A673 (cell line): ENCODE results near the gene LIG3. TPM values are rescaled to one million over a fixed set of nuclear protein-coding genes. Genes with fewer than 3 reads are reported as not detected.

Source experiments
- BruUV-seq: library from RNA; stranded (reverse); fragments of 400-500 nt; replicated peaks from 2 replicates; lab custom pipeline; 2021; lab: Mats Ljungman, UMichigan
- CTCF ChIA-PET: fragments of 300-600 bp; sonication (Branson Sonifier 250); formaldehyde crosslinking; loops from one replicate; lab custom pipeline; 2022; ENCODE audit warnings: antibody characterized with exemption; lab: Charles Lee
- POLR2A ChIA-PET: fragments of 300-600 bp; sonication (Branson Sonifier 250); formaldehyde crosslinking; loops from one replicate; lab custom pipeline; 2022; ENCODE audit warnings: antibody characterized with exemption; ENCODE audit not compliant: low non-redundant PET; lab: Charles Lee
- DNase-seq: peaks from one replicate; pipeline ENCODE4 v3.0.0-alpha.2; 2015; ENCODE audit warnings: low spot score
- H3K27ac ChIP-seq: fragments of 200-600 bp; sonication (generic); 2 replicates; pipeline ENCODE4 v1.5.1; 2016; ENCODE audit warnings: mixed run types, low read depth, mild to moderate bottlenecking, mixed read lengths, antibody characterized with exemption, low read length; ENCODE audit not compliant: poor library complexity, severe bottlenecking
- H3K27me3 ChIP-seq: fragments of 200-600 bp; sonication (generic); replicated peaks from 2 replicates; pipeline ENCODE4 v1.6.1; 2017; ENCODE audit warnings: mixed run types, low read depth, mild to moderate bottlenecking, mixed read lengths, antibody characterized with exemption, low read length; ENCODE audit not compliant: insufficient read depth, poor library complexity
- H3K36me3 ChIP-seq: fragments of 200-600 bp; sonication (generic); 2 replicates; pipeline ENCODE4 v1.6.1; 2016; ENCODE audit warnings: mixed run types, mild to moderate bottlenecking, mixed read lengths, antibody characterized with exemption, low read length; ENCODE audit not compliant: insufficient read depth, poor library complexity, severe bottlenecking
- H3K4me1 ChIP-seq: fragments of 200-600 bp; sonication (generic); 2 replicates; pipeline ENCODE4 v1.6.1; 2017; ENCODE audit warnings: mixed run types, mild to moderate bottlenecking, mixed read lengths, antibody characterized with exemption, low read length; ENCODE audit not compliant: insufficient read depth, poor library complexity, severe bottlenecking
- H3K4me3 ChIP-seq: fragments of 200-600 bp; sonication (generic); 2 replicates; pipeline ENCODE4 v1.5.1; 2016; ENCODE audit warnings: low read depth, mixed run types, mild to moderate bottlenecking, mixed read lengths, low read length; ENCODE audit not compliant: poor library complexity, severe bottlenecking
- H3K9me3 ChIP-seq: fragments of 200-600 bp; sonication (generic); 2 replicates; pipeline ENCODE4 v1.6.1; 2016; ENCODE audit warnings: mixed run types, low read depth, mild to moderate bottlenecking, mixed read lengths, antibody characterized with exemption, low read length; ENCODE audit not compliant: poor library complexity, severe bottlenecking
- CTCF ChIP-seq: fragments of 300-800, 200-600 bp; sonication (generic); conservative IDR thresholded peaks from 2 replicates; pipeline ENCODE4 v1.5.1; 2017; ENCODE audit warnings: low read depth, mild to moderate bottlenecking, antibody characterized with exemption, low read length, moderate library complexity, mixed read lengths
- EZH2 ChIP-seq: fragments of 200-600 bp; sonication (generic); IDR thresholded peaks from 2 replicates; pipeline ENCODE4 v1.6.1; 2017; ENCODE audit warnings: borderline replicate concordance, low read depth, mild to moderate bottlenecking, mixed read lengths, antibody characterized with exemption, low read length; ENCODE audit not compliant: poor library complexity, severe bottlenecking
- intact Hi-C: fragments of 100-400 bp; cut with micrococcal nuclease; formaldehyde crosslinking; loops from one replicate; pipeline ENCODE4 v1.10.0; 2022; ENCODE audit not compliant: unreplicated experiment
- total RNA-seq: library from RNA; stranded (reverse); gene quantifications from 2 replicates; pipeline ENCODE4 v1.2.3, GENCODE V29; 2021

Gene LIG3
- total RNA-seq, 1 experiment from 2014 or later: 23.0 TPM

- intact Hi-C loops: no loop called here
Measured at GRCh38 chr17:34961093-34961911, 19.0 kb upstream of the LIG3 start, which contains the start of the genes CCT6B and ZNF830. Gene CCT6B, minus strand, starts transcription at chr17:34961460. Its CDS starts 67 bp downstream, at chr17:34961393. Gene ZNF830, plus strand, starts transcription at chr17:34961540. Its CDS starts 27 bp downstream, at chr17:34961567.

GRCh38 chr17:34974179-34974578, 6.1 kb upstream of the LIG3 start:
- intact Hi-C loops: no loop called here
- no peak overlapping the region for H3K4me3 ChIP-seq
- H3K4me1 ChIP-seq: no peaks in the 10 kb centered on the region
- no peak for DNase-seq
- BruUV-seq: no TSS peak
- no peaks in the 10 kb centered on the region for H3K9me3 ChIP-seq
- POLR2A ChIA-PET: no interaction called here
- H3K36me3 ChIP-seq: no peaks in the 10 kb centered on the region
- TF ChIP-seq CTCF: no peak
- no peak for TF ChIP-seq EZH2
- H3K27me3 ChIP-seq: no peaks in the 10 kb centered on the region
- H3K27ac ChIP-seq: no peak overlapping the region
- CTCF ChIA-PET: interaction anchor here (0.6 kb wide), 1 partner anchor 81 kb away, joined by 8 read pairs; no protein-coding TSS in a partner anchor

More at GRCh38 chr17:34961093-34961911, 19.0 kb upstream of the LIG3 start, which contains the start of the genes CCT6B and ZNF830:
- H3K27me3 ChIP-seq: no peaks in the 10 kb centered on the region
- ChIA-PET POLR2A (no interaction called here), CTCF (no interaction called here)
- BruUV-seq: no TSS peak
- H3K27ac ChIP-seq: peak within 1 kb of the TSS; percentile 89
- TF ChIP-seq CTCF (no peak), EZH2 (no peak)
- H3K4me3 ChIP-seq: peak within 1 kb of the TSS; percentile 93
- H3K9me3 ChIP-seq: no peaks in the 10 kb centered on the region
- H3K4me1 ChIP-seq: peaks cover 9% of the 10 kb centered on the region
- peak; percentile 90 for DNase-seq
- peaks cover 5% of the 10 kb centered on the region for H3K36me3 ChIP-seq

- Histone ChIP-seq H3K27me3 (no peaks in the 10 kb centered on the region), H3K27ac (no peak overlapping the region), H3K4me1 (peaks cover 5% of the 10 kb centered on the region), H3K4me3 (no peak overlapping the region), H3K36me3 (no peaks in the 10 kb centered on the region), H3K9me3 (no peaks in the 10 kb centered on the region)
- ChIA-PET CTCF (no interaction called here), POLR2A (no interaction called here)
- TF ChIP-seq EZH2: no peak
- TF ChIP-seq CTCF: no peak
- DNase-seq: no peak
- intact Hi-C loops: no loop called here
- no TSS peak for BruUV-seq
Measured at GRCh38 chr17:34974794-34975785, 5.2 kb upstream of the LIG3 start.
